ENCODE results near the gene CLTCL1.

CLTCL1 gene

DNA sequence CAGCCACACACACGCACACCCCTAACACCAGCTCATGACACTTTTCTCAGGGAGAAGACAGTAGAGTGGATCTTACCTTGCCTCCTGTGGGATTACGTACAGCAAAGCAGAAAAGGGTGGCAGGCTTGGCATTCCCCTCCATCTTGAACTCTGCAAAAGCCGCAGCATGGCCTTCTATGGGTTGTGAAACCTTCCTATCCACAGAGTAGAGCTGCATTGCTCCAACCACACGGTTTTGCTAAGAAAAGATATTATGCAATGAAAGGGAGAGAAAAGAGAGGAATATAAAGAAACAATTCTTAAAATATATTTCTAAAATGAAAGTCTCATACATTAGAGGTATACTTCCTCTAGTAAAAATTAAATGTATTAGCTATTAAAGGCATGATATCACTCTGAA, 48.8 kb downstream of the CLTCL1 start:
- no peak for DNase-seq

DNA sequence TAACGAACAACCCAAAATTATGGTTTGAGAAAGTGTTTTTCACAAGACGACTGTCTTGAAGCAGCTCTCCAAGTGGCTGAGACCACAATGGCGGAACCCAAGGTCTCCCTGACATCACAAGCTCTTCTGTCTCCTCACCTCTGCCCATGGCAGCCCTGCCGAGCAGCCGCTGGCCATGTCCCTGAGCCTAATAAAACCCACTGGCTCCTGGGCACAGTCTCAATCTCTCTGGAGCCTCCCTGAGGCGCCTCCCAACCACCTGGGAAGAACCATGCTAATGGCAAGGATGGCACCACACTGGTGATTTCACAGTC, 50.0 kb downstream of the CLTCL1 start:
- no peak for DNase-seq

DNA sequence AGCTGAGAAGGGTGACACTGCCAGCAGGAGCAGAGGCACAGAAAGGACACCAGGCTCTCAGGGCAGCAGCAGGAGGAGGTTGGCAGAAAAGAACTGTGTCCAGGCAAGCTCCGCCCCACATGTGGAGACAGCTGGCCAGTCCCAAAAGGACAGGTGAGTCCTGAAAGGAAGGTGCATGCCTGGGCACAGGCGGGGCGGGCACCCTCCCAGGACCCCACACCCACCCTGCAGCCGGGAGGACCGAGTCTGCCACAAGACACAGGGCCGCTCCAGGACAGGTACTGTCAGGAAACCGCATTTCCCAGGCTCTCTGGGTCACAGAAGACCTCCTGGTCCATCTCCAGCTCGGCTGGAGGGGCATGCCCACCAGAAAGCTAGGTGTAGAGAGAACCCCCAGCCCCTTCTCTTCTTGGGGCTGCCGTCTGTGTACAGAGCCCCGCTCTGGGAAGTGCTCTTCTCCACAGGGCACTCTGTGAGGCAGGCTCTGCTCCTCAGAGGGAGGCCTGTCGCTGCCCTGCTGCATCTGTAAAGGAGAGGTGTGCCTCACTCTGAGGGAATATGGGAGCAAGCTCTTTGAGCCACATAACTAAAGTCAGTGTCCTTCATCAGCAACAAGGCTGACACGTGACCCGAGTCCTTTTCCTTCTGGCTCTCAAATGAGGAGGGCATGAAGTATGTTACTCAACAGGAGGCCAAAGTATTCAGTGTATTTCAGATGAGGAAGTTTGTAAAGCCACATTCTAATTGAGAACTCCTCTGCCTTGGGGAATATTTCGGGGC, 50.5 kb downstream of the CLTCL1 start:
- no peak for DNase-seq

DNA sequence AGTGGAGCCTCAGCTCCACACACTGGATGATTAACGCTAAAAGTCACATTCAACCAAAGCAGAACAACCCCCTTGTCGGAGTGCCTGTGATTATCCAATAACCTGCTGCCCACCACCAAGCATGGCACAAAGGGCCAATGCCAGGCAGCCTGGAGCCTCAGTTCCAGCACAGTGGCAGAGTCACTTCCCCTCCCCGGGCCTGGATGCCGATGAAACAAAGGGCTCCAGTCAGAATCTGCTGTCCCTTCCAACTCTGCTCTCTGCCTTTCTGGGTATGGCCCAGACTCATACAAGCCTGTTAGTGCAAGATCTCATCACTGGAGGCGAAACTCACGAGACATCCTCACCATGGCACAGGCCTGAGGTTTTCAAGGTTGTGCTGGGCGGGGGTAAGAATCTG, 52.1 kb downstream of the CLTCL1 start:
- no peak for DNase-seq

DNA sequence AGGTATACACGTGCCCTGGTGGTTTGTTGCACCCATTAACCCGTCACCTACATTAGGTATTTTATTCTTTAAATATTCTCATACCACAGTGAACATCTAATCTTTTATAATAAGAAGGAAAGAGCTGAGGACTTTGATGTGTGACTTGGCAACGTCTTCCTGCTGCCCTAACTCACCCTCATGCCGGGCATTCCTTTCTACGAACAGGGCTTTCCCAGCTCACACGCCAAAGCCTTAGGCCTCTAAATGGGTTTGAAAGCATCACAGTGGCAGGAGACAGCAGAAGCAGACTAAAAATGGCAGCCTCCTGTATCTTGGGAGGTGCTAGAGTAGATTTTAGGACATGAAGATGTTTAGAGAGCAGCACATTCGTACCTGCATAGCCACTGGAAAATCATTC, 52.6 kb downstream of the CLTCL1 start:
- DNase-seq = no peak

DNA sequence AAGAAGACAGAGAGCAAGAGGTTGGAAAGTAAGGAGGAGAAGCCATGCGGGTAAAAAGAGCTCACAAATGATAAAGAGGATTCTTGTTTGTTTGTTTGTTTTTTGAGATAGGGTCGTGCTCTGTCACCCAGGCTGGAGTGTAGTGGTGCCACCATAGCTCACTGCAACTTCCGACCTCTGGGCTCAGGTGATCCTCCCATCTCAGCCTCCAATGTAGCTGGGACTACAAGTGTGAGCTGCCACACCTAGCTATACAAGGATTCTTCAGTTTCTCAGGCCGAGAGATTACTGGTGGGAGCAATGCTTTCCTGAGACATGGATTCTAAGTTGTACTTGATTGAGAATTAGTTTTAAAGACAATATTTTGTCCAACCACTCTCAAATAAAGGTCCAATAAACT, 55.6 kb downstream of the CLTCL1 start:
- no peak for DNase-seq

DNA sequence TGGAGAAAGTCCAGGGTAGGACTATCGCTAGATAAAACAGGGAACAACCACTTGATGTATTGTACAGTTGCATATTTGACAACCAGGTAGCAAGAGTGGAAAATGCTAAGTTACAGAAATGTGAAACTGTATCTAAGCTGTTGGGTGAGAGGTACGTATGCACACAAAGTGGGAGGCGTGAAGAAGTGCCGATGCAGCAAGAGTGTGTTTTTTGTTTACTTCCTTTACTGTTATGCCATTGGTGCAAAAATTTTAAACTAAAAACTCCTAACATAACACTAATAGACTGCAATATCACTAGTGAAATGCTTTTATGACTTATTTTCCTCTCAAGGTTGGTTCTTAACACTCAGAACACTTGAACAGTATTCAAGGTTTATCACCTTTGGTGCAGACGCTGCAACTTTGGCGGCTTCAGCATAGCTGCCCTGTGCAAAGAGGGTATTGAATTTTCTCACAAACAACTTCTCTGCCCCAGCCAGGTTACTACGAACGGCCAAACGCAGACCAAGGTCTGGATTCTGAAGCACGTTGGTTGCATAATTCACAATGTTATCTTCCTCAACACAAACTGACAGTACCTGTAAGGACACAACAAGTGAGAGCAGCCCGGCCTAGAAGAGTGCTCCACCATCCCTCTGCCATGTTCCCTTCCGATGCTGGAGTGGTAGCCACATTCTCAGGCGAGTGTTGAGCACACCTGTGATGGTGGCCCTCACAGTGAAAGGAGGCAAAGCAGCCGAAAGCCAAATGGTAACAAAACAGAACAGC, 57.2 kb downstream of the CLTCL1 start:
- no peak for DNase-seq

DNA sequence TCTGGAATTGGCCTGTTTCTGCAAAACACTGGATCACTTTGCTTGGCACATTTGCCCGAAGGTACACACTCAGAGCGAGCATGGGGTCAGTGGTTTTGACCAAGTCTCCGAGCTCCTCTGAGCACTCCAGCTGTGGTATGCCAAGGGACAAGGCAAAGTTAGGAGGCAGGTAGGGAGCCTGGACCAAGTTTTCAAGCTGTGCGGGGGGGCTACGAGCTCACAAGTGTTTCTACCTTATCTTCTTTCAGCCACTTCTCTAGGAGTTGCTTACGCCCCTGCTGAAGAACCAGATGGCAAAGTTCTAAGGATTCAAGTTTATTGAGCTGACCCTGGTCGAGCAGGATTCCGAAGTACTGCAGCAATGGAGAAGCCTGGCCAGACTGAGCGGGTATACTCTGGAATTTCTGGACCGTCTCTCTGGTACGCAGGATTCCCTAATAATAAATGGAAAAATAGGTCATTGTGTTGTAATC, 58.3 kb downstream of the CLTCL1 start:
- no peak for DNase-seq

DNA sequence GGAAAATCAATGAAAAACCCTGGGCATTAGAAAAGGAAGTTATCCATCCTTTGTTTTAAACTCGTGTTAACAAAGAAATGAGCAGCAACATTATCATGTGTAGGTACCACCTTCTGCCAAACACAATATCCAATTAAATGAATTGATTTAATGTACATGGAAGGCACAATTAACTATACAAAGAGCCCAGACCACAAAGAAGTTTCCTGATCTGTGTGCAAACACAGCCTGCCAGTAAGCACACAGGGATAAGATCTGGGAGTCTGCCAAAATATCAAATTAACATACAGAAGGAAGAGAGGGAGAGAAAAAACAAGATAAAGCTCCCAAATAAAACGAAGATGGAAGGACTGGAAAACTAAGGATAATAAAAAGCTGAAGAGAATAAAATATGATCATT, 58.9 kb downstream of the CLTCL1 start:
- no peak for DNase-seq

DNA sequence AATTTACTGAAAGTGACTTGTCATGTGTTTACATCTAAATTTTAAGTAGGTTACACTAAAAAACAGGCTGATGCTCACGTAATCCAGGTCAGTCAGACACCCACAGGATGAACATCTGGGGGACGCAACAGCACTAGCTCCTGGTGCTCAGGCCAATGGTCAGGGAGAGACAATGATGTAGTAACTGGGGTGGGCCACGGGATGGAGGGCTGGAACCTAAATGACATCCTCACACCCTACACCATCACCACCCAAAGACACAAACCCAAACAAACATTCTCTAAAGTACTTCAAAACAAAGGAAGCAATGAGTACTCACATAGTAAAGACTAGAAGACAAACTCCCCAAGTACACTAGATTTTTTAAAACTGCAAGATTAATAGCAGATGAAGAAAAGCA, 59.5 kb downstream of the CLTCL1 start:
- DNase-seq = no peak

DNA sequence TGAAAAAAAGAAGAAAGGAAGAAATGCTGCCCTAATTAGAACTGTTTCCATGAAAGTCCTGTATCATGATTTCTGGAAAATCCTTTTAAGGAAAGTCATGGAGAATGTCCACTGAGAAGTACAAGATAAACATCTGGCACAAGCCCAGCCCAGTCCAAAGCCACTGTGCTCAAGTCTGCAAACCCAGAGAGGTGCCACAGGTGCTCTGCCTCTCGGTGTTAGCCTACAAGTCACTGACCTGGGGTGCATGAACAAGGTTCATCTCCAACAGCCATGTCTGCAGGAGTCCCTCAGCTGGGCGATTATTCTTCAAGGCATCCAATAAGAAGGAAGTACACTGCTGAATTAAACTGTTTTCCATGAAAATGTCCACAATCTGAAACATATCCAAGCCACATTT, 61.9 kb downstream of the CLTCL1 start:
- no peak for DNase-seq

DNA sequence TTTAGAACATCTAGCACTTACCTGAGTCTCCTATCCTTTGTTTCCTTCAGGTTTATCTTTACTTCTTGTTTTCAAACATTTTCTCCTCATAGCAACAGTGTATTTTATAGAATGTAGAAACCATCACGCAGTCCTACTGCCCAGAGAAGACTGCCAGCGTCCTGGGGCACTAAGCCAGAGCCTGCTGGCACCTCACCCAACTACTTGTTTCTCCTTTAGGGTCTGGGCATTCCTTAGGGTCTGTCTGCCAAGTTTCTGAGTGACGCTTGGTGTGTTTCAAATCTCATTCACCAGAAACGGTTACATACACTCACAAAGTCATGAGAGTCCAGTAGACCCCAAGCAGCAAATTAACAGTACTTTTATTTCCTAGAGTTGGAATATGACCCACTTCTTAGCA, 63.3 kb downstream of the CLTCL1 start:
- no peak for DNase-seq

DNA sequence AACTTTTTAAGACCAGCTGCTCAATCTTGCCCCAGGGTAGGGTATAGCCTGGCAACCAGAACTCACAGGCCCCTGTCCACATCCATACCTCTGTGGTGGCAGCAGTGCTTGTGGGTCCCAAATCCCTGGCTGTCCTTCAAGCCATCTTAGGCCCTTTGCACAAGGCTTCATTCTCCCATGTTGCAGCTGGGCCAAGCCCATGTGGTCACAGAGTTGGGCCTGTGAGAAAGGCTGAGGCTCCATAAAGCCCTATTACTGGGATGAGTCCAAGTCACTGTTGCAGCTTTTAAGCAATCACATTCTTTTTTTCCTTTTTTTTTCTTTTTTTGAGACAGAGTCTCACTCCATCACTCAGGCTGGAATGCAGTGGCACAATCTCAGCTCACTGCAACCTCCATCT, 65.1 kb downstream of the CLTCL1 start:
- DNase-seq = no peak

DNA sequence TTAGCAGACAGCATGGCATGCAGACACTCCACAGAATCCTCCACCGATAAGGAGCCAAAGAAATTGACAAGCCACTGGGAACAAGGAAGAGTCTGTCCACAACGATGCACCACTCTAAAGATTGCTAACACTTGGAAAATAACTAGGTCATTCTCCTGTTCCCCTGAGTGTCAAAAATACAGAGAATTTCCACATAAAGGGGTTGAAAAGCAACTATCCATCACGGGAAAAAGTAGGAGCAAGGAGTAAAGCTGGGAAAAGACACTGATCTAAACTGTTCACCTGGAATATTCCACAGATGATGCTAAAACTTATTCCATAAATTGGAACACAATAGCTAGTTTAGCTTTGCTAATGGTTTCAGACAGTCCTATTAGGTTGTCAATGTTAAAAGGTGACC, 66.0 kb downstream of the CLTCL1 start:
- no peak for DNase-seq

DNA sequence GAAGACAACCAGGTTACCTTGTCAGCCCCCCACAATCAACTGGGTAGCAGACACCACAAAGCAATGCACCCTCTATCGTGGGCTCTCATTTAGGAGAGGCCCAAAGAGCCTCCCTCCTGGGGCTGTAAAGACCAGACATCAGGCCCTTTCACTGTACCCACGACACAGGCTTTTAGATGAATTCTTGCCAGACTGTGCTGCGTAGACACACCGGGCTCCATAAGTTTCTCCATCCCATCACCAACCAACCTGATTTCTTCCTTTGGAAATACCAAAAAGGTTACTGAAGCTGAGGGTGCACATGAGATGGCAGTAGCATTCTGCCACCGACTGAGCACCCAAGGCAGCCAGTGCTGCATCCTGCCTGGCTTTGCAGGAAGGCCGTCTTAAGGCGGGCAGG, 66.5 kb downstream of the CLTCL1 start:
- no peak for DNase-seq

DNA sequence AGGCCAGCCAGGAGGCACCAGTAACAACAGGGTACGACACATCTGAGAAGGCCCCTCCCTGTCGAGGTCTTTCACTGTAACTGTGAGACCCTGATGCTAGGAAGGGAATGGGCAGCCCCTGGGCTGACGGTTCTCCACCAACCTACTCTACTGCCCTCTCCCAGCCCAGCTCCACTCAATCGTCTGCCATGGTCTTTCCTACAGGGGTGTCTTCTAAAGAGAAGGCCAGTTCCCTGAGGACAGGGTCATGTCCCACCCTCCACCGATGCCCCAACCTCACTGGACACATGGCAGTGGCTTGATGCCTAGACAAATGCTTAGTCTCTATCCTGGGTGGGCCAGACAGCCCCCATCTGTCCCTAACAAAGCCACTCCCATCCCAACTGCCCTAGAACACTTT, 67.0 kb downstream of the CLTCL1 start:
- DNase-seq = no peak

DNA sequence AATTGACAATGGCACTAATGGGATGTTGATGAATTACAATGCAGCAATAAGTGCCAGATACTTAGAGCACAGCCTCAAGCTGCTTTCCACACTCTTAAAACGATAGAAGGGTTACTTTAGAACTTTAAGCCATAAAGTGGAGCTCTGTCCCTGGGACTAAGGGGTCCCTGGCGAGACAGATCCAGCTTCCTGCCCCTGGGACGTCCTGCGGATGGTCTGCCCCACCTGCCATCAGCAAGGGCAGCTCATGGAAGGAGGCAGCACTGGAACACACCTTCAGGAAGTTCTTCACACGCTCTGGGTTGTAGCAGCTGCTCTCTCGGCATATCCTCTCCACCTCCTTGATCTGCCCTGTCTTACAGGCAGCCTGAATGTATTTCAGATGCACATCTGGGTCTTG, 67.9 kb downstream of the CLTCL1 start:
- no peak for DNase-seq

DNA sequence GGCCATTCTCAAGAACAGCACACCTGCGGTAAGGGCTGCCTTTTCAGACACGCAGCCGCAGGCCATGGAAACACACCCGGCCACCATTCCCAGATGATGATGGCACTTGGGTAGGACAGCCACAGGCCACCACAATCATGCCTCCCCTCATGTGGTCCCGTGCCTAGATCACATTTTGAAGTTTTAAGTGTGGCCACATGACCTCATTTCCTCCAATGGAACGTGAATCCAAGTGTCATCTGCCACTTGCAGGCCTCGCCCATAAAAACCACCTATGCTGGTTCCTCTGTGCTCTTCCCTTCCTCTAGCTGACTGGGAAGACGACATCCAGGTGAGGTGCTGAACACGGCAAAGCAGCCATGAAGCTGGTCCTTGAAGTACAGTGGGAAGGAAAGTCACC, 68.4 kb downstream of the CLTCL1 start:
- DNase-seq = no peak

DNA sequence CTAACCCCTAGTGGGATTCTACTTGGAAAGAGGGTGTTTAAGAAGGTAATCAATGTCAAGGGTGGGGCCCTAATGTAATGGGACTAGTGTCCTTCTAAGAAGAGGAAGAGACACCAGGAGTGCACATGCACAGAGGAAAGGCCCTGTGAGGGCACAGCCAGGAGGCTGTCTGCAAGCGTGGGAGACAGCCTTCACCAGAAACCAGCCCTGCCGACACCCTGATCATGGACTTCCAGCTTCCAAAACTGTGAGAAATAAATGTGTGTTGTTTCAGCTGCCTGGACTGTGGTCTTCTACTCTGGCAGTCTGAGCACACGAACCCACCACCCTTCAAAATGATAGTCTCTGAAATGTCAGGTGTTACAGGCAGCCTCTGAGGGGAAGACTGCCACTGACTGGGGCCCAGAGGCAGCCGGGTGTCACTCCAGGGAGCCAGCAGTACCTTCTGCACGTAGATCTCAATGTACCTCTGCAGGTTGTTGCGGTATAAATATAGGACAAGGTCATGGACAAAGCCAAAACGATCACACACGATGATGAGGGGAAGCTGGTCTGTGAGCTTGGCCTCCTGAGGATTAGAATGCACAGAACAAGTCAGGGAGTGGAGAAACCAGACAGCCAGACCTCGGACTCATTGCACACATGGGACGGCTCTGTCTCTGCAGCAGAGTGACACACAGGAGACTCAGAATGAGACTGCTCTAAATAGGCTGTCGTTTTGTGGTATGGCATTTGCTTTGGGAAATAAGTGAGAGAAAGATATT, 69.1 kb downstream of the CLTCL1 start:
- no peak for DNase-seq

DNA sequence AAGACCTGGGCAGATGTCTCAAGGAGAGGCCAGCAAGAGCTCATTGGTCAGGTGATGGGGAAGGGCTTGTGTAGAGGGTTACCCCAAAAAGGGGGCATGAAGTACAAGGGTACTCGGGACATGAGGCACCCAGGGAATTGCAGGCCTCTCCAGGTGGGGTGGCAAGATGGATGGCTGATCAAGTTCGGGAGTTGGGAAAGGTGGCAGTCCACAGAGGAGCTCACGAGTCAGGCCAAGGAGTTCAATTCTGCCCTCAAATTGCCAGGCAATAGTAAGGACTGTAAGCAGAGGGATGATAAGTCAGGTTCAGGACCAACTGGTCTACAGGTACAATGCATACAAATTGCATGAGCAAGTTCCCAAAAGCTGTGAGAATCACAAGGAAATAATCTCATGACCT, 70.7 kb downstream of the CLTCL1 start:
- no peak for DNase-seq

DNA sequence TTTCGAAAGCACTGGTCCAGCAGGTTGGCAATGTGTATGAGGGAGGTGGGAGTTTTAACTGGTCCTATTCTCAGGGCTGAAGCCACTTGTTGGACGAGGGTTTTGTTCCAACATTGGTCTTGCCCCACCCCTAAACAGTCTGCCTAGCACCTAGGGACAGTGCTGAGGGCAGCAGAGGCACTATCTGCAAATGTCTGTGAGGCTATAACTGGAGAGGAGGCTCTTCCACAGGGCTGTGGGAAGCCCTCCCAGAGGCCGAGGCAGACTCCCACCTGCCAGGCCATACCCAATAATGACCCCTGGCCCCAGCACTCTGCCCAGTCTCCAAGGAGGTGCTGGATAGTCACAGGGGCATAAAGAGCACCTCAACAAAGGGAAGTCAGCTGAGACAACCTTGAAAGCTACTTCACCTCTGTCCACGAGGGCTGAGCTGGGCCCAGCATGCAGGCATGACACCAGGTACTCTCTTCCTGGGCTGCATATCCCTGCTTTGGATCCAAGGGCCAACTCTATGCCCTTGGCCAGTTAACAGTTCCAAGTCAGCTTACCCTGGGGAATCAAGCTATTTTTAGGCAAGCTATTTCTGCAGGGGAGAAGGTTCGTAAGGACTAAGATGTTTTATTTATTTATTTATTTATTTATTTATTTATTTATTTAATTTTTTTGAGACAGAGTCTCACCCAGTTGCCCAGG, 72.8 kb downstream of the CLTCL1 start:
- no peak for DNase-seq

DNA sequence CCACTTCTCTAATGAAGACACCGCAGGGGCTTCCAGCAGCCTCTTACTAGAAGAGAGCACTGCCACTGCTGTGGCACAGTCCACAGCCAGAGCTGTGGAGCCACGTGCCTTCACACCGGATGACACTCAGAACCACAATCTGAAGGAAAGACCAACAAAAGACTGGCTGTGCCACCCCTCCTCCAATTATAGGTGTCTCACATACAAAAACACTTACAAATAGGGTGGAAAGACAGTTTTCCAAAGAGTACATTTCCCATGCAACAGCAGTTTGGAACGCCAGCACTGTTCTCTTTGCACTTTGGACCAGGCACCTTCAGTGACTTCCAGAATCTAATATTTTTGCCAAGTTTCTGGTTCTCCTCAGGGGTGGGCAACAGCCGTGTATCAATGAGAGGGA, 74.9 kb downstream of the CLTCL1 start:
- no peak for DNase-seq

DNA sequence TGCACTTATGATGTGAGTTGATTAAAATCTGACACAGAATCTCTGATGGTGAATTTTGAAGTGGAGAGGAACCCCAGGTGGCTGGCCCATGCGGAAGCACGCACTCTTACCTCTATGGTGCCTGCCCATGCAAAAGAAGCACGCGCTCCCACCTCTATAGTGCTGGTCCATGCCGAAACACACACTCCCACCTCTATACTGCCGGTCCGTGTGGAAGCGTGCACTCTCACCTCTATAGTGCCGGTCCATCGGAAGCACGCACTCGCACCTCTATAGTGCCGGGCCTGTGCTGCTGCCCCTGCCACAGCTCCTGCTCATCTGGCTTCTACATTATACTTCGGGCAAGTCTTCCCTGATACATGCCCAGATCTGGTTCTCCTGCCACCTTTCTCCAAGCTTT, 76.2 kb downstream of the CLTCL1 start:
- no peak for DNase-seq
